HG03097 (cell line): ENCODE measurements around the gene PRPF40A.

ENCODE experiments used
- ATAC-seq: cut with Tn5 transposase; IDR thresholded peaks from one replicate; pipeline ENCODE4 v1.9.1; 2021; ENCODE audit not compliant: unreplicated experiment, low FRiP score

Gene PRPF40A

GRCh38 chr2:152657043-152657442 is 60.2 kb downstream of the PRPF40A start:
- ATAC-seq, result peak; percentile 55

- no peak for ATAC-seq
These were observed 61.4 kb downstream of the PRPF40A start for GRCh38 chr2:152655880-152656279.

GRCh38 chr2:152651834-152652233 is 65.4 kb downstream of the PRPF40A start:
- no peak for ATAC-seq

- ATAC-seq, result no peak
These were observed 66.4 kb downstream of the PRPF40A start for GRCh38 chr2:152650768-152651371.

- no peak for ATAC-seq
These were observed 67.3 kb downstream of the PRPF40A start for GRCh38 chr2:152649997-152650396.

GRCh38 chr2:152648336-152648735 is 68.9 kb downstream of the PRPF40A start:
- ATAC-seq, result no peak

- ATAC-seq, result no peak
These were observed 69.7 kb downstream of the PRPF40A start for GRCh38 chr2:152647552-152647951.

- ATAC-seq, result no peak
These were observed 70.5 kb downstream of the PRPF40A start for GRCh38 chr2:152646775-152647174.

- no peak for ATAC-seq
These were observed 71.0 kb downstream of the PRPF40A start for GRCh38 chr2:152646264-152646663.

- no peak for ATAC-seq
These were observed 72.9 kb downstream of the PRPF40A start for GRCh38 chr2:152644189-152644873.

GRCh38 chr2:152638590-152638989 is 78.7 kb downstream of the PRPF40A start:
- no peak for ATAC-seq

GRCh38 chr2:152638056-152638455 is 79.2 kb downstream of the PRPF40A start:
- no peak for ATAC-seq

- ATAC-seq, result no peak
These were observed 80.0 kb downstream of the PRPF40A start for GRCh38 chr2:152637251-152637650.

- ATAC-seq, result no peak
These were observed 81.5 kb downstream of the PRPF40A start for GRCh38 chr2:152635635-152636298.

GRCh38 chr2:152632736-152633135 is 84.5 kb downstream of the PRPF40A start:
- ATAC-seq, result no peak

- ATAC-seq, result no peak
These were observed 86.8 kb downstream of the PRPF40A start for GRCh38 chr2:152630466-152630865.

GRCh38 chr2:152629202-152629601 is 88.1 kb downstream of the PRPF40A start:
- no peak for ATAC-seq

GRCh38 chr2:152627351-152627957 is 89.8 kb downstream of the PRPF40A start:
- no peak for ATAC-seq

- ATAC-seq, result no peak
These were observed 90.3 kb downstream of the PRPF40A start for GRCh38 chr2:152626911-152627339.

GRCh38 chr2:152624805-152625204 is 92.5 kb downstream of the PRPF40A start:
- no peak for ATAC-seq

GRCh38 chr2:152623775-152624174 is 93.5 kb downstream of the PRPF40A start:
- no peak for ATAC-seq
